ENCODE data around the gene SLC14A1. TPM values are rescaled to one million over a fixed set of nuclear protein-coding genes. Genes with fewer than 3 reads are reported as not detected.
A peak's percentile ranks its signal among the peaks of the same experiment; 100 is the strongest.

SLC14A1 gene
- total RNA-seq, 1 donor from 2014 or later, result not detected

- Histone ChIP-seq H3K4me2 (ENCODE audit: low read length) (no peak overlapping the region), H4K20me1 (ENCODE audit: insufficient read depth, low read length) (no peaks in the 10 kb centered on the region), H3K27ac (ENCODE audit: low read depth, low read length) (no peak overlapping the region), H3K4me3 (ENCODE audit: insufficient read depth, low read depth, low read length) (no peak overlapping the region), H3K9me3 (ENCODE audit: insufficient read depth, low read depth, low read length) (no peaks in the 10 kb centered on the region), H3K36me3 (ENCODE audit: insufficient read depth, low read length) (no peaks in the 10 kb centered on the region), H2AFZ (ENCODE audit: low read depth, low read length) (no peak overlapping the region), H3K27me3 (ENCODE audit: insufficient read depth, low read length) (peaks cover 8% of the 10 kb centered on the region), H3K9ac (ENCODE audit: low read length) (no peak overlapping the region), H3K4me1 (ENCODE audit: insufficient read depth, low read length) (no peaks in the 10 kb centered on the region), H3K79me2 (ENCODE audit: insufficient read depth, low read length) (no peaks in the 10 kb centered on the region)
- H3K36me3 Mint-ChIP-seq (ENCODE audit: low read depth, unreplicated experiment), result no peaks in the 10 kb centered on the region
- no peak for DNase-seq (ENCODE audit: low read depth)
- FAIRE-seq, result no peak
- no peak overlapping the region for H3K4me3 Mint-ChIP-seq (ENCODE audit: unreplicated experiment)
- H3K4me1 Mint-ChIP-seq (ENCODE audit: low read depth, unreplicated experiment), result no peaks in the 10 kb centered on the region
- H3K27ac Mint-ChIP-seq (ENCODE audit: unreplicated experiment), result no peak overlapping the region
- H3K27me3 Mint-ChIP-seq (ENCODE audit: low read depth, unreplicated experiment), result peaks cover 31% of the 10 kb centered on the region
- peaks cover 2% of the 10 kb centered on the region for H3K9me3 Mint-ChIP-seq (ENCODE audit: unreplicated experiment)
- TF ChIP-seq CTCF (IDR thresholded peaks at IDR 0.05; ENCODE audit: insufficient read depth, low read depth, low read length), result no peak
- no peak for TF ChIP-seq EZH2 (IDR thresholded peaks at IDR 0.05; ENCODE audit: insufficient read depth, low read length)
Observed at GRCh38 chr18:45678441-45678840, 45.5 kb upstream of the SLC14A1 start.

- Mint-ChIP-seq H3K27me3 (ENCODE audit: low read depth, unreplicated experiment) (peaks cover 31% of the 10 kb centered on the region), H3K36me3 (ENCODE audit: low read depth, unreplicated experiment) (no peaks in the 10 kb centered on the region), H3K27ac (ENCODE audit: unreplicated experiment) (no peak overlapping the region), H3K9me3 (ENCODE audit: unreplicated experiment) (peaks cover 2% of the 10 kb centered on the region), H3K4me1 (ENCODE audit: low read depth, unreplicated experiment) (no peaks in the 10 kb centered on the region), H3K4me3 (ENCODE audit: unreplicated experiment) (no peak overlapping the region)
- H3K27ac ChIP-seq (ENCODE audit: low read depth, low read length), result no peak overlapping the region
- H3K4me1 ChIP-seq (ENCODE audit: insufficient read depth, low read length), result no peaks in the 10 kb centered on the region
- FAIRE-seq, result no peak
- no peaks in the 10 kb centered on the region for H4K20me1 ChIP-seq (ENCODE audit: insufficient read depth, low read length)
- H3K79me2 ChIP-seq (ENCODE audit: insufficient read depth, low read length), result no peaks in the 10 kb centered on the region
- no peak overlapping the region for H3K4me2 ChIP-seq (ENCODE audit: low read length)
- no peak overlapping the region for H3K4me3 ChIP-seq (ENCODE audit: insufficient read depth, low read depth, low read length)
- no peak overlapping the region for H3K9ac ChIP-seq (ENCODE audit: low read length)
- H3K36me3 ChIP-seq (ENCODE audit: insufficient read depth, low read length), result no peaks in the 10 kb centered on the region
- no peak overlapping the region for H2AFZ ChIP-seq (ENCODE audit: low read depth, low read length)
- H3K9me3 ChIP-seq (ENCODE audit: insufficient read depth, low read depth, low read length), result no peaks in the 10 kb centered on the region
- H3K27me3 ChIP-seq (ENCODE audit: insufficient read depth, low read length), result peaks cover 8% of the 10 kb centered on the region
- no peak for TF ChIP-seq CTCF (IDR thresholded peaks at IDR 0.05; ENCODE audit: insufficient read depth, low read depth, low read length)
- TF ChIP-seq EZH2 (IDR thresholded peaks at IDR 0.05; ENCODE audit: insufficient read depth, low read length), result no peak
- no peak for DNase-seq (ENCODE audit: low read depth)
Observed at GRCh38 chr18:45678850-45679249, 45.1 kb upstream of the SLC14A1 start.

GRCh38 chr18:45680066-45680690 is 43.8 kb upstream of the SLC14A1 start:
- no peaks in the 10 kb centered on the region for H4K20me1 ChIP-seq (ENCODE audit: insufficient read depth, low read length)
- H3K27me3 Mint-ChIP-seq (ENCODE audit: low read depth, unreplicated experiment), result peaks cover 31% of the 10 kb centered on the region
- DNase-seq (ENCODE audit: low read depth) (no peak), FAIRE-seq (peak; percentile 13)
- TF ChIP-seq CTCF (IDR thresholded peaks at IDR 0.05; ENCODE audit: insufficient read depth, low read depth, low read length), result no peak
- TF ChIP-seq EZH2 (IDR thresholded peaks at IDR 0.05; ENCODE audit: insufficient read depth, low read length), result no peak
- no peak overlapping the region for H3K27ac Mint-ChIP-seq (ENCODE audit: unreplicated experiment)
- no peaks in the 10 kb centered on the region for H3K36me3 ChIP-seq (ENCODE audit: insufficient read depth, low read length)
- H3K4me1 Mint-ChIP-seq (ENCODE audit: low read depth, unreplicated experiment), result peaks cover 3% of the 10 kb centered on the region
- H3K27me3 ChIP-seq (ENCODE audit: insufficient read depth, low read length), result peaks cover 8% of the 10 kb centered on the region
- H3K9me3 ChIP-seq (ENCODE audit: insufficient read depth, low read depth, low read length), result no peaks in the 10 kb centered on the region
- H3K9ac ChIP-seq (ENCODE audit: low read length), result no peak overlapping the region
- H3K4me2 ChIP-seq (ENCODE audit: low read length), result no peak overlapping the region
- H3K4me1 ChIP-seq (ENCODE audit: insufficient read depth, low read length), result no peaks in the 10 kb centered on the region
- no peak overlapping the region for H2AFZ ChIP-seq (ENCODE audit: low read depth, low read length)
- H3K36me3 Mint-ChIP-seq (ENCODE audit: low read depth, unreplicated experiment), result no peaks in the 10 kb centered on the region
- H3K27ac ChIP-seq (ENCODE audit: low read depth, low read length), result no peak overlapping the region
- no peaks in the 10 kb centered on the region for H3K79me2 ChIP-seq (ENCODE audit: insufficient read depth, low read length)
- peaks cover 2% of the 10 kb centered on the region for H3K9me3 Mint-ChIP-seq (ENCODE audit: unreplicated experiment)
- no peak overlapping the region for H3K4me3 Mint-ChIP-seq (ENCODE audit: unreplicated experiment)
- no peak overlapping the region for H3K4me3 ChIP-seq (ENCODE audit: insufficient read depth, low read depth, low read length)
